Measurements from ENCODE around the gene CNOT8.

The CNOT8 gene

DNA sequence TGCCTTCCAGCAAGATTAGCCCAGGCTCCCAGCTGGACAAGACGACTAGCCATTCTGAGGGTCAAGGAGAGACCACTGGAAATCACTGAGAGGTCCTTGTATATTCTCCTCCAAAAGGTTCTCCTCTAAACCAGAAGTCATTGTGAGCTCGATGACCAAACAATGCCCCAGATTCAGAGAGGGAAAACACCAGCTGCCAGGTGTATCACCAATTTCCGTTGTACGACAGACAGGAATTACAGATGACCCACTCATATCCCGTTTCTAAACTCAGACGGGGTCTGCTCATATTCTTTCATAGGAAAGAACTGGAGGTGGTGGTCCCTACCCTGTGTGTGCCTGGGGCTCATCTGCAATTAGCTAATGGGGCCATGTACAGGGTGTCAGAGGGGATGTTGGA is 22.2 kb upstream of the CNOT8 start:
- DNase-seq = no peak

- no peak for DNase-seq
Measured at GRCh38 chr5:154837009-154837901, 21.2 kb upstream of the CNOT8 start.

GRCh38 chr5:154840435-154841272 is 17.8 kb upstream of the CNOT8 start:
- no peak for DNase-seq

- DNase-seq = no peak
Measured at GRCh38 chr5:154841273-154841661, 17.2 kb upstream of the CNOT8 start.

DNA sequence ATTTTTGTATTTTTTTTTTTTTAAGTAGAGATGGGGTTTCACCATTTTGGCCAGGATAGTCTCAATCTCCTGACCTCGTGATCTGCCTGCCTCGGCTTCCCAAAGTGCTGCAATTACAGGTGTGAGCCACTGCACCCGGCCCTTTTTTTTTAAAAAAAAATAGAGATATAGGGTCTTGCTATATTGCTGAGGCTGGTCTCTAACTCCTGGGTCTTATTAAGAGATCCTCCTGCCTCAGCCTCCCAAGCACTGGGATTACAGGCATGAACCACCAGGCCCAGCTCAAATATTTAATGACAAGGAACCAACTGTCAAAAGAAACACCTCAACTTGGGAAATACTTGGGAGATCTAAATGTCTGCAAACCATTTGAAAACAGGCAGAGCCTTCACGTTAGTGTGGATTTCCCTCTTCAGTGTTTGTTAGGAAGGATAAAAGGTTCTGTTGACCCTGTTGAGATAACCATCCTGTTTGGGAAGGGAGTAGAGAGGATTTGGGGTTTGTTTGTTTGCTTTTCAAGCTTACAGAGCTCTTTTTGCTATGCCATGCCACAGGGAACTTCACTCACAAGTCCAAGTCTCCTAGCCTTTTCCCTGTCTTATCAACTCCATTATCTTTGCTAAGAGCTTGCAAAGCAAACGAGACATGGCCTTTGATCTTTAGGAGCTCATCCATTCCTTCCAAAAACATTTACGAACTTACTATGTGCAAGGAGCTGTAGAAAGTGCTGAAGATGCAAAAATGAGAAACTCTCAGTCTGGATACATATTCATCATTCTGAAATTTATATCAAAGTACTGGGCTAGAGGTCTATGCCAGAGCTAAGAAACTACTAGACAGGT is 15.5 kb upstream of the CNOT8 start:
- no peak for DNase-seq

GRCh38 chr5:154844809-154845208 is 13.6 kb upstream of the CNOT8 start:
- no peak for DNase-seq

DNA sequence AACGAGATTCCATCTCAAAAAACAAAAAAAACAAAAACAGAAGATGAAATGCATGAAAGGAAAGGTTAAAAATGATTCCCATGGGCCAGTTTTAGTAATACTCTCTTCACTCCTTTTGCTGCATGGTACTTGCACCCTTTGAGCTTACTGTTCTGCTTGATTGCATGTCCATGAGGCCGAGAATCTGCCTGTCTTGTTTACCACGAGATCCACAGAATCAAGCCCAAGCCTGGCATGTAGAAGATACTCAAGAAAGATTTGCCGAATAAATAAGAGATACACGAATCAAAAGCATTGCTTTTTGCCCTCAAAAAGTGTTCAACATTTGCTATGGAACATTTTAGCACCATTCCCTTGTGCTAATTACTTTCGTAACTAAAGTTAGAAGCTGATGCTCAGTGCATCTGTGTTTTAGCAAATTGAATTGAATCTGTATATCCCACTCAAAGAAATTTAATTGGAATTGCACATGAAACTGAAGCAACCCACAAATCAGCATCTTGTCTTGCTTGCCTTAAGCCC is 9.1 kb upstream of the CNOT8 start:
- DNase-seq = no peak

DNA sequence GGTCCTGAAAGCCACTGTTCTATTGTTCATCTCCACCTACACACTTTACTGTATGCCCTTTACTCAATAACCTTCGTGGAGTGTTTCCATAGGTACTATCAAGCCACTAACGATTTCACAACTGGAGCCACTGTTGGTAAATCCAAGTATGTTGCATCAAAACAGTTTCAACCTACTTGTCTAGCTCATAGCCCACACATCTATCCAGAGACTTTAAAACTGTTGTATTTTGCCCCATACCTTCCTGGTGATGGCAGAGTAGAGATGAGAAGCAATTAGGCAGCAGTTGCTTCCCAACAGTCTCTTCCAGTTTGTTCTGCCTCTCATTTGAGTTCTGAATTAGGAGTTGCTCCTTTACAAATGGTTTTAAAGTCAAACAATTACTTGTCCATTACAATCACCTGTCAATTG is 8.6 kb upstream of the CNOT8 start:
- DNase-seq = no peak

DNA sequence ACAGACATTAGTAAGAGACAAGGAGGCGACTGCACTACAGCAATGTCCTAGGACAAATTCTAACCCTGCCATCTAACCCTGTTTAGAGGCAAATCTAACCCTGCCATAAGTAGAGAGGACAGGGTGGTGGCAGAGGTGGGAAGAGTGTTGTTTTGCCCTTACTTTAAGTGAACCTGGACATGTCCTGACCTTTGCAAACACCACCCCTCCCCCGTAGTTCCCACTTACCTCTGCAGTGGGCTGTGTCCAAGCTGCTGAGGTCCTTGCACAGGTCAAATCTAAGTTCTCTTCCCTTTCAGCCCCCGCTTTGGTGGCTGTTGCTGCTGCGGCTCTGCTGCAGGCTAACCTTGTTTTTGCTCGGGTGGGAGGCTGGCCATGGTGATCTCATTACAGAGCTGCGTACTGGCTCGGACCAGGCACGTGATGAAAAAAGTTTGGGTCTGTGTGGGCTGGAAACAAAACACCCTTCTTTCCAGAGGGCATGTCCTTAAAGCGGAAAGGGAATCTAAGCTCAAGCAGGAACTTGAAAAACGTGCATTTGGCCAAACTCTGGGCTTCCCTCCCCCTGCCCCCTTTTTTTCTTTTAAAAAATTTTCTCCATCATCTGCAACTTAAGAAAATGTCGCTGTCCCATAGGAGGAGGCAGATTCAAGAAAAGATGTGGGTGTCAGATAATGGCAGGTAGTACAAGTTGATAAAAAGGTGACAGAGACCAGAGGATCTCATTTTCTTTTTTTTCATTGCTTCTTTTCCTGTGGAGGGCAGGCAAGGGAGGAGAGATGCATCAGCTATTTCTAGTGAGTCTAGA is 8.0 kb upstream of the CNOT8 start, which contains the start of gene FAXDC2:
Gene FAXDC2 (minus strand): TSS at position 349 of the 808 bp plus-strand sequence. CDS start 12,425 bp downstream, outside the sequence.
- DNase-seq = no peak

DNA sequence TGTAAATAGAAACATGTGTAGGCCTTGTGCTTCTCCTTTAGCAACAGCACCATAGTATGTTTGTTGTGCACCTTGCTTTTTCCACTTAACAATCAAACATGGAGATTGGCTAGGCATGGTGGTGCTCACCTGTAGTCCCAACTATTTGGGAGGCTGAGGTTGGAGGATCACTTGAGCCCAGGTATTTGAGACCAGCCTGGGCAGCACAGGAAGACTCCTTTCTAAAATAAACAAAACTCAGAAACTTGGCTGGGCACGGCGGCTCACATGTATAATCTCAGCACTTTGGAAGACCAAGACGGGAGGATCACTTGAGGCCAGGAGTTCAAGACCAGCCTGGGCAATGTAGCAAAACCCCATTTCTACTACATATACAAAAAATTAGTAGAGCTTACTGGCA is 7.1 kb upstream of the CNOT8 start:
- DNase-seq = no peak

DNA sequence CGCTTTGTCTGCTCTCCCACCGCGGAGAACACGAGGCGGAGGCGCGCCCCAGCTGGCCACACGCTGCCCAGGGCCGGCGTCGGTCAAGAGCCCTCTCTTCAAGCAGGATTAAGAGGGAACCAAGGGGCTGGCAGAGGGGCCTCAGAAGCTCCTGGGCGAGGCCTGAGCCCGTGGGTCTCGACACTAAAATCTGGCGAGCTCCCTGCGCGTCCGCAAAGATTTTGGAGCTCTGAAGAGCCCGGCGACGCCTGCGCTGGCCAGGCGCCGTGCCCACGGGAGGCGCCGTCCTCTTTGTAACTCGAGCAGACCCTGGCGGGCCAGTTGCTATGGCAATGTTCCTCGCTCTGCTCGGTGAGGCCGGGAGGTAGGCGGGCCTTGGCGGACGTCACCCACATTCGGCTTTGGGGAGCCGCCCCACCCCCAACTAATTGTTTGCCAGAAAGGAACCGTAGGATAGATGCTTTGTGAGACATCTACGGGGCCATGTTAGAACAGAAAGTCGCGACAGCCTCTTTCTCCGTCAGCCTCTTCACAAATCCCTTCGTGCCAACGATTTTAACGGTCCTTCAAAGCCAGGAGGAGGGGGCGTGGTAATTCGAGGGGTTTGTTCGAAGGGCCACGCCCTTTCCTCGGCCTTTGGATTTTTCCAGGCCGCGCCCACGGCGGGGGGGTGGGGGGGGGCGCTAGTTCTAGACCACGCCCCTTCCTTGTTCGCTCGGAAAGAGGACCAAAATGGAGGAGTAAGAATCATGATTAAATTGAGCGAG is 714 bp upstream of the CNOT8 start:
- peak; percentile 90 for DNase-seq

GRCh38 chr5:154858972-154859871 is 795 bp downstream of the CNOT8 start:
- no peak for DNase-seq

GRCh38 chr5:154860123-154860522 is 1.7 kb downstream of the CNOT8 start:
- DNase-seq = no peak

- DNase-seq = no peak
Measured at GRCh38 chr5:154860765-154861164, 2.3 kb downstream of the CNOT8 start.

GRCh38 chr5:154861946-154862345 is 3.5 kb downstream of the CNOT8 start:
- no peak for DNase-seq

DNA sequence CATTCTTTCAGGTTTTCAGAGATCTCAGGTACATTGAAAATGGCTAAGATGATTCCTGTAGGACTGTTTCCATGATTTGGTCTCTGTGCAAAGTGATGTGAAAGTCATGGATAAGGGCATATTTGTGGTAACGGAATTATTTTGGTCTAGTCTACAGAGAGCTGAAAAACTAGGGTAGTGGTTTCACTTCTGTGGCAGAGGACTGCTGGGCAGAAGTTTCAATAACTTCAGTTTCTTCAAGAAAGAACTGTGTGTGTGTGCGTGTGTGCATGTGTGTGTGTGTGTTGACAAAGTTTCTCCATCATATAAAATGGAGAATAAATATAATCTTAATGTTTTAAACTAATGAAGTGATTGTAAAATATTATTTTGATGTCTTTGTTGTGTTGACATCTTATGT is 4.3 kb downstream of the CNOT8 start:
- no peak for DNase-seq

DNA sequence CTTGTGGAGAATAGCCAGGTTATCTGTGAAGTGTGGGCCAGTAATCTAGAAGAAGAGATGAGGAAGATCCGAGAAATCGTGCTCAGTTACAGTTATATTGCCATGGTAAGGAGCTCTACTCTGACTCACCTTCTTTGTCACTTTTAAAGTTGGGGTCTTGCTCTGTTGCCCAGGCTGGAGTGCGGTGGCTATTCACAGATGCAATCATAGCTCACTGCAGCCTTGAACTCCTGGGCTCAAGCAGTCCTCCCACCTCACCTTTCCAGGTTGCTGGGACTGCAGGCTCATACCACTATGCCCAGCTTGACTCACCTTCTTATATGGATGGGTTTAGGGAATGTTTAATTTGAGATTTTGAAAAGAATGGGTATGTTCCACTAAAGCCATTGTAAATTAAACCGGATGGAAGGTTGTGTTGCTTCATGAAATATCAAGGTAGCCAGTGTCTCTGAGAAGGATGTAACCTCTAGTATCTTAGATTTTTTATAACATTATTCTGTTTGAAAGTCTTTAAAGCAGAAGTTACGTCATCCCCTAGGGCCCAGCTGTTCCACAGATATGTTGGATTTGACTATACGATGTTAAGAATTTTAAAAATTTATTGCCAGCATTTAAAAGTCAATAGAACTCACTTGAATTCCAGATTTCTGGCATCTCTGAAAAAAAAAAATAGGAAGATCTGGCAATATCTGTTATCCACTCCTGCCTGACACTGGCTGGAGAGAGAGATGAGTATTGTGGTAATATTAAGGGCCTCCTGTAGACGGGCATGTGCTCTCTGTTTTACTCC is 5.1 kb downstream of the CNOT8 start:
- DNase-seq = no peak

- DNase-seq = no peak
Measured at GRCh38 chr5:154865466-154866184, 7.2 kb downstream of the CNOT8 start.
